OCI-LY7 (cell line): ENCODE data around the gene ANKS1B. TPM values are rescaled to one million over a fixed set of nuclear protein-coding genes. Genes with fewer than 3 reads are reported as not detected.

ENCODE experiments used
- BruUV-seq: library from RNA; stranded (reverse); fragments of 400-500 nt; replicated peaks from 2 replicates; lab custom pipeline; 2021; lab: Mats Ljungman, UMichigan
- CTCF ChIA-PET: fragments of 300-600 bp; sonication (Branson Sonifier 250); formaldehyde crosslinking; loops from one replicate; lab custom pipeline; 2022; ENCODE audit warnings: antibody characterized with exemption; ENCODE audit not compliant: unreplicated experiment; lab: Charles Lee
- POLR2A ChIA-PET: fragments of 300-600 bp; sonication (Branson Sonifier 250); formaldehyde crosslinking; loops from one replicate; lab custom pipeline; 2022; ENCODE audit warnings: antibody characterized with exemption; lab: Charles Lee
- DNase-seq: peaks from one replicate; pipeline ENCODE4 v3.0.0-alpha.2; 2015; ENCODE audit warnings: low spot score
- H2AFZ ChIP-seq: fragments of 200-600 bp; sonication (generic), shearing (Covaris generic); 2 replicates; pipeline ENCODE4 v1.6.1; 2014; ENCODE audit warnings: mild to moderate bottlenecking, antibody characterized with exemption, low read length, moderate library complexity
- H3K27ac ChIP-seq: fragments of 200-600 bp; sonication (generic); 2 replicates; pipeline ENCODE4 v1.5.1; 2014; ENCODE audit warnings: mixed run types, low read depth, mild to moderate bottlenecking, moderate library complexity, low read length, inconsistent platforms; ENCODE audit not compliant: poor library complexity, severe bottlenecking
- H3K36me3 ChIP-seq: fragments of 200-600 bp; sonication (generic); 2 replicates; pipeline ENCODE4 v1.6.1; 2014; ENCODE audit warnings: mild to moderate bottlenecking, antibody characterized with exemption, low read length, moderate library complexity, mixed read lengths; ENCODE audit not compliant: insufficient read depth
- H3K4me1 ChIP-seq: fragments of 200-600 bp; sonication (generic); 2 replicates; pipeline ENCODE4 v1.5.1; 2014; ENCODE audit warnings: mild to moderate bottlenecking, low read length; ENCODE audit not compliant: insufficient read depth, poor library complexity, severe bottlenecking
- H3K4me2 ChIP-seq: fragments of 200-600 bp; sonication (generic); 2 replicates; pipeline ENCODE4 v1.6.1; 2014; ENCODE audit warnings: mild to moderate bottlenecking, low read length
- H3K4me3 ChIP-seq: fragments of 200-600 bp; sonication (generic); 2 replicates; pipeline ENCODE4 v1.5.1; 2014; ENCODE audit warnings: mild to moderate bottlenecking, low read depth, low read length; ENCODE audit not compliant: poor library complexity, severe bottlenecking
- H3K79me2 ChIP-seq: fragments of 200-600 bp; sonication (generic); 2 replicates; pipeline ENCODE4 v1.6.1; 2016; ENCODE audit warnings: low read depth, mild to moderate bottlenecking, low read length, moderate library complexity, mixed read lengths; ENCODE audit not compliant: insufficient read depth
- H3K9me2 ChIP-seq: fragments of 200-600 bp; sonication (generic); 2 replicates; pipeline ENCODE4 v1.6.1; 2016; ENCODE audit warnings: mild to moderate bottlenecking, low read length, mixed read lengths; ENCODE audit not compliant: insufficient read depth
- H3K9me3 ChIP-seq: fragments of 200-600 bp; sonication (generic); 2 replicates; pipeline ENCODE4 v1.6.1; 2014; ENCODE audit warnings: mild to moderate bottlenecking, mixed run types, low read length, mixed read lengths
- H4K20me1 ChIP-seq: fragments of 200-600 bp; sonication (generic); 2 replicates; pipeline ENCODE4 v1.6.1; 2014; ENCODE audit warnings: mild to moderate bottlenecking, antibody characterized with exemption, low read length, moderate library complexity, mixed read lengths; ENCODE audit not compliant: insufficient read depth
- CTCF ChIP-seq: fragments of 200-600 bp; sonication (generic); conservative IDR thresholded peaks from 2 replicates; pipeline ENCODE4 v1.5.1; 2014; ENCODE audit warnings: mild to moderate bottlenecking, antibody characterized with exemption, low read length, moderate library complexity, mixed read lengths
- EZH2phosphoT487 ChIP-seq: fragments of 200-600 bp; sonication (generic); IDR thresholded peaks from 2 replicates; pipeline ENCODE4 v1.6.1; 2018; ENCODE audit warnings: low read depth, borderline replicate concordance, mild to moderate bottlenecking, mixed run types, antibody characterized with exemption, low read length, moderate library complexity, mixed read lengths
- intact Hi-C: fragments of 100-400 bp; cut with micrococcal nuclease; formaldehyde crosslinking; loops from one replicate; pipeline ENCODE4 v1.10.0; 2022; ENCODE audit not compliant: unreplicated experiment
- total RNA-seq, 2 experiments: library from RNA; depleted of rRNA in 1 of 2; stranded (reverse); fragments of >200 nt in 1 of 2; shearing (Covaris generic) in 1 of 2; gene quantifications; 2 replicates each; pipeline ENCODE4 v1.2.3, GENCODE V29; 2014 to 2022

ANKS1B gene
- total RNA-seq, 2 experiments from 2014 or later, result 2.9 to 6.0 TPM

GRCh38 chr12:98699586-98699985 lies 1285.2 kb downstream of the ANKS1B start:
- H3K4me3 ChIP-seq, result no peak overlapping the region

GRCh38 chr12:98698603-98699463 lies 1285.9 kb downstream of the ANKS1B start:
- peak; percentile 83 for TF ChIP-seq CTCF
- no peak for TF ChIP-seq EZH2phosphoT487
- peak; percentile 68 for DNase-seq
- CTCF ChIA-PET, result no interaction called here
- Histone ChIP-seq H3K79me2 (no peaks in the 10 kb centered on the region), H3K27ac (no peak overlapping the region), H3K4me2 (no peak overlapping the region), H3K9me3 (no peaks in the 10 kb centered on the region), H3K36me3 (peaks cover 39% of the 10 kb centered on the region), H3K9me2 (no peaks in the 10 kb centered on the region), H2AFZ (peak overlapping the region; percentile 20; the same call in 1 of the 2 replicates), H3K4me3 (no peak overlapping the region), H4K20me1 (no peaks in the 10 kb centered on the region), H3K4me1 (no peaks in the 10 kb centered on the region)
- POLR2A ChIA-PET, result no interaction called here
- no TSS peak for BruUV-seq
- intact Hi-C loops, result loop anchor here (2.0 kb wide), 1 partner anchor 300 kb away; no protein-coding TSS in a partner anchor

More at GRCh38 chr12:98699586-98699985, 1285.2 kb downstream of the ANKS1B start:
- POLR2A ChIA-PET, result no interaction called here
- Histone ChIP-seq H3K79me2 (no peaks in the 10 kb centered on the region), H3K36me3 (peaks cover 39% of the 10 kb centered on the region), H3K4me2 (no peak overlapping the region), H3K9me2 (no peaks in the 10 kb centered on the region), H4K20me1 (no peaks in the 10 kb centered on the region), H2AFZ (no peak overlapping the region), H3K4me1 (no peaks in the 10 kb centered on the region), H3K27ac (no peak overlapping the region), H3K9me3 (no peaks in the 10 kb centered on the region)
- intact Hi-C loops, result loop anchor here (2.0 kb wide), 1 partner anchor 299 kb away; no protein-coding TSS in a partner anchor
- no TSS peak for BruUV-seq
- CTCF ChIA-PET, result no interaction called here
- no peak for DNase-seq
- TF ChIP-seq EZH2phosphoT487, result no peak
- TF ChIP-seq CTCF, result no peak

GRCh38 chr12:98697209-98697608 lies 1287.5 kb downstream of the ANKS1B start:
- no peaks in the 10 kb centered on the region for H3K4me1 ChIP-seq
- no peak for DNase-seq
- no peaks in the 10 kb centered on the region for H3K9me3 ChIP-seq
- H2AFZ ChIP-seq, result no peak overlapping the region
- intact Hi-C loops, result no loop called here
- no peaks in the 10 kb centered on the region for H3K9me2 ChIP-seq
- H3K4me3 ChIP-seq, result no peak overlapping the region
- no peaks in the 10 kb centered on the region for H4K20me1 ChIP-seq
- H3K36me3 ChIP-seq, result peaks cover 39% of the 10 kb centered on the region
- BruUV-seq, result no TSS peak
- TF ChIP-seq EZH2phosphoT487 (no peak), CTCF (no peak)
- no peak overlapping the region for H3K27ac ChIP-seq
- ChIA-PET POLR2A (interaction anchor here (0.6 to 1.3 kb wide), 2 partner anchors 34 to 80 kb away, joined by 3 read pairs; no protein-coding TSS in a partner anchor), CTCF (no interaction called here)
- no peak overlapping the region for H3K4me2 ChIP-seq
- H3K79me2 ChIP-seq, result no peaks in the 10 kb centered on the region
